Cardiac muscle cell (in vitro differentiated cells and primary cell): ENCODE results near the gene MCTP1. TPM values are rescaled to one million over a fixed set of nuclear protein-coding genes. Genes with fewer than 3 reads are reported as not detected.

Experiments used
- DNase-seq, 2 donors: peaks; one replicate each; pipeline versions ENCODE4 v3.0.0 to v3.0.0-alpha.2; 2010 to 2017; ENCODE audit warnings: low read depth in 1 of 2, low spot score in 1 of 2
- H3K27ac ChIP-seq: fragments of 200-600 bp; sonication (generic); 2 replicates; pipeline ENCODE4 v1.5.1; 2016
- H3K27me3 ChIP-seq: fragments of 200-600 bp; sonication (generic); 2 replicates; pipeline ENCODE4 v1.6.0; 2016; ENCODE audit warnings: control low read depth
- H3K36me3 ChIP-seq: fragments of 200-600 bp; sonication (generic); 2 replicates; pipeline ENCODE4 v1.5.1; 2016; ENCODE audit warnings: control low read depth
- H3K4me1 ChIP-seq: fragments of 200-600 bp; sonication (generic); 2 replicates; pipeline ENCODE4 v1.8.1; 2017; ENCODE audit warnings: low read depth, mild to moderate bottlenecking, mixed run types
- H3K4me3 ChIP-seq: fragments of 200-600 bp; sonication (generic); 2 replicates; pipeline ENCODE4 v1.5.1; 2016; ENCODE audit warnings: mild to moderate bottlenecking
- H3K9me3 ChIP-seq: fragments of 200-600 bp; sonication (generic); 2 replicates; pipeline ENCODE4 v1.5.1; 2017; ENCODE audit warnings: low read depth, mild to moderate bottlenecking, control low read depth
- polyA plus RNA-seq: library from polyadenylated mRNA; unstranded; fragments of >200 nt; fragmentation: Nextera tagmentation; extraction: Ambion mirVana; gene quantifications from 2 replicates; pipeline ENCODE4 v1.2.1, GENCODE V29; 2016
- total RNA-seq: library from RNA; depleted of rRNA; stranded (reverse); fragments of >200 nt; gene quantifications from 2 replicates; pipeline ENCODE4 v1.2.3, GENCODE V29; 2016
- TF ChIP-seq, protein P1 (sequence below): IDR thresholded peaks from 2 replicates; pipeline ENCODE4 v1.5.1; 2012; ENCODE audit warnings: low read depth, mild to moderate bottlenecking, low read length

The MCTP1 gene
- total and polyA plus RNA-seq, 2 experiments from 2014 or later = 1.4 TPM; not detected in 1

DNA sequence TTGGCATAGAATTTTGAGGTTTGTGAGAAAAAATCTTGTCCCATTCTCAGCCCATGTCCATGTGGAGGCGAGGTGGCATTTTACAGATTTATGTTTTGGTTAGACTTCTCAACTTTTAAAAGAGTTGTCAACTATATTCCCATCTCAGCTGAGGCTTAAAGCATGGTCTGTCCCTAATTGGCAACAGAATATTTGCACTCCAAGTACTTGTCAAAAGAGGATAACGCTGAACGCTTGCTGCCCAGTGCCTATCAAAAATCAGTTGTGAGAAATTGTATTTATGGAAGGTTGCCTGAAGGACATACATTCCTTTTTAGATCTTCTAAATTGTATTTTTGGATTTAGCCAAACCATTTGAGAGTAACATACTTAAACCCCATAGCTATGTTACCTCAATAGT lies 464.4 kb downstream of the MCTP1 start:
- H3K4me3 ChIP-seq = no peak overlapping the region
- no peaks in the 10 kb centered on the region for H3K4me1 ChIP-seq
- TF ChIP-seq, protein P1, sequence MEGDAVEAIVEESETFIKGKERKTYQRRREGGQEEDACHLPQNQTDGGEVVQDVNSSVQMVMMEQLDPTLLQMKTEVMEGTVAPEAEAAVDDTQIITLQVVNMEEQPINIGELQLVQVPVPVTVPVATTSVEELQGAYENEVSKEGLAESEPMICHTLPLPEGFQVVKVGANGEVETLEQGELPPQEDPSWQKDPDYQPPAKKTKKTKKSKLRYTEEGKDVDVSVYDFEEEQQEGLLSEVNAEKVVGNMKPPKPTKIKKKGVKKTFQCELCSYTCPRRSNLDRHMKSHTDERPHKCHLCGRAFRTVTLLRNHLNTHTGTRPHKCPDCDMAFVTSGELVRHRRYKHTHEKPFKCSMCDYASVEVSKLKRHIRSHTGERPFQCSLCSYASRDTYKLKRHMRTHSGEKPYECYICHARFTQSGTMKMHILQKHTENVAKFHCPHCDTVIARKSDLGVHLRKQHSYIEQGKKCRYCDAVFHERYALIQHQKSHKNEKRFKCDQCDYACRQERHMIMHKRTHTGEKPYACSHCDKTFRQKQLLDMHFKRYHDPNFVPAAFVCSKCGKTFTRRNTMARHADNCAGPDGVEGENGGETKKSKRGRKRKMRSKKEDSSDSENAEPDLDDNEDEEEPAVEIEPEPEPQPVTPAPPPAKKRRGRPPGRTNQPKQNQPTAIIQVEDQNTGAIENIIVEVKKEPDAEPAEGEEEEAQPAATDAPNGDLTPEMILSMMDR = no peak
- DNase-seq = no peak
- no peaks in the 10 kb centered on the region for H3K9me3 ChIP-seq
- H3K36me3 ChIP-seq = no peaks in the 10 kb centered on the region
- no peak overlapping the region for H3K27ac ChIP-seq
- no peaks in the 10 kb centered on the region for H3K27me3 ChIP-seq

DNA sequence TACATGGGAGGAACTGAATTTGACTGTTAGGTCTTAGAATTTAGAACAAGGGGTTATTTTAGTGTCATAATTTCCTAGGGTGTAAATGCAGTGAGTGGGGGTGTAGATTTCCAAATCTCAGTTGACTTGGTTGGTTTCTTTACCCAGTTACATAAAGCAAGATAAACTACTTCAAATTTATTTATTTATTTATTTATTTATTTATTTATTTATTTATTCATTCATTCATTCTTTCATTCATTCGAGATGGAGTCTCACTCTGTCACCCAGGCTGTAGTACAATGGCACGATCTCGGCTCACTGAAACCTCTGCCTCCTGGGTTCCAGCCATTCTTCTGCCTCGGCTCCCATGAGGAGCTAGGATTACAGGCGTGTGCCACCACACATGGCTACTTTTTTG lies 466.0 kb downstream of the MCTP1 start:
- H3K9me3 ChIP-seq = no peaks in the 10 kb centered on the region
- TF ChIP-seq, protein P1 = no peak
- no peaks in the 10 kb centered on the region for H3K36me3 ChIP-seq
- H3K27me3 ChIP-seq = no peaks in the 10 kb centered on the region
- H3K27ac ChIP-seq = no peak overlapping the region
- no peaks in the 10 kb centered on the region for H3K4me1 ChIP-seq
- DNase-seq = no peak
- no peak overlapping the region for H3K4me3 ChIP-seq

DNA sequence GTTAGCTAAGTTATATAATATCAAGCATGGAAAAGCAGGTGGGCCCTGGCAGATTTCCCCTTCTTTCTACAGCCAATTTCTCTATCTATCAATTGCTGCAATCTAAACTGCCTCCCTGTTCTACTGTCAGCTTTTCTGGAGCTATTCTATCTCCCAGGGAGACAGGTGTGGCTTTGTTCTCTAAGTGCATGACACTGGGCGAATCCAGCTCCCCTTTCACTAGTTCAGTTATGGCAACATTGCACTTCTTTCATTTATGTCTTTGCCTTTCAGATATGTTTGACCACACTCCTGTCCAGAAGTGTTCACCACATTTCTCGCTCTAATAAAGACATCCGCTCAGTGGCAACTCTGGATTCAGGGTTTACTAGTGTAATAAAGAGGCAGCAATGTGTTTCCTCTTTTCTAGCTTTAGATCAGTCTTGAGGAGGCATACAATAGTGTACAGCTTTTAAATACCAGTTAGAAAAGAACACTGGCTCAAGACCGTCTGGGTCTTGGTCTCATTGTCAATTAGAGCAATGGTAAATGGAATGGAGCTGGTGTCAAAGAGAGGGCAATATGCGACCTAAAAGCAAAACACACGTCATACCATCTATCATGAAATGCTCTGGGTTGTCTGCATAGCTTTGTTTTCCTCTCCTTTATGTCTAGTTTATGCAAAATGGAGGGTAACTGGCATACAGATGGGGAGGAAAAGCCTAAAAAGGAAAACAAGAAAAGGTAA lies 469.4 kb downstream of the MCTP1 start:
- no peak overlapping the region for H3K27ac ChIP-seq
- no peaks in the 10 kb centered on the region for H3K9me3 ChIP-seq
- H3K4me3 ChIP-seq = no peak overlapping the region
- DNase-seq = no peak
- TF ChIP-seq, protein P1 = no peak
- H3K36me3 ChIP-seq = no peaks in the 10 kb centered on the region
- no peaks in the 10 kb centered on the region for H3K27me3 ChIP-seq
- H3K4me1 ChIP-seq = no peaks in the 10 kb centered on the region

DNA sequence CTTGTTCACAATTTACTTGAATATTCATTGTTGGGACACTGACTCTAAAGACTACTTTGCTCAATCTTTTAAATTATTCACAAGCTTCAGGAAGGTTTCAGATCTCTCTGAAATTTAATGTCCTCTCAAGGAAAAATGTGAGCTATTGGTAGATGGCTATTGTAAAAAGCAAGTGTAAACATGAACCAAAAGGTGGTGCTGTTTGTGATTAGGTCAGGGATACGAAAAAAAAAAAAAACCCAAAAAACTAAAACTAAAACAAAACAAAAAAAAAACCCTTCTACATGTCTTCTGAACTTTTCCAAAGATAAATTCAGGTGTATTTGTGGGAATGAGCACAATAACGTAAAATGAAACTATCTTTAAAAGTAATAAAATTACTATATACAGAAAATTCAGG lies 472.7 kb downstream of the MCTP1 start:
- H3K9me3 ChIP-seq = no peaks in the 10 kb centered on the region
- DNase-seq = no peak
- TF ChIP-seq, protein P1 = no peak
- H3K36me3 ChIP-seq = no peaks in the 10 kb centered on the region
- no peaks in the 10 kb centered on the region for H3K27me3 ChIP-seq
- H3K4me3 ChIP-seq = no peak overlapping the region
- no peaks in the 10 kb centered on the region for H3K4me1 ChIP-seq
- no peak overlapping the region for H3K27ac ChIP-seq

DNA sequence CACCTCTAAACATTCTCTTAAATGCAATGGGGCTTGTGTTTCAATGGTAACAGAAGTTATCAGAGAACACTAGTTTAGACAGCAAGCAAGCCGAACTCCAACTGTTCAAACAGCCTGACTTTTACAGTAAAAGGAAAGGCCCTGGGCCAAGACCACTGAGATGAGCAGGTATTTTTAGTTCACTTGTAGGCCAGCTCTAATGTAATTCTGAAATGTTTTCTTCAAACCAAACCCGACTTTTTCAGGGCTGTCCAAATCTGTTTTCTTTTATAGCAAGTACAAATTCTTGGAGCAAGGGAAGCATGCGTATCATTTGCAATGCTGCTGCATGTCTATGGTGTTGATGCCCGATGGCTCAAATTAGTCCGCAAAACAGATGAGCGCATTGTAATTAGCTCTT lies 473.6 kb downstream of the MCTP1 start:
- Histone ChIP-seq H3K9me3 (no peaks in the 10 kb centered on the region), H3K4me1 (no peaks in the 10 kb centered on the region), H3K27ac (no peak overlapping the region), H3K4me3 (no peak overlapping the region), H3K36me3 (no peaks in the 10 kb centered on the region), H3K27me3 (no peaks in the 10 kb centered on the region)
- TF ChIP-seq, protein P1 = no peak
- no peak for DNase-seq
